K562 (cell line): ENCODE results near the gene AURKB. TPM values are rescaled to one million over a fixed set of nuclear protein-coding genes. Genes with fewer than 3 reads are reported as not detected.

ENCODE experiments used
- ATAC-seq: fragments of 200-7000 bp; cut with Tn5 transposase; 3 replicates; pipeline ENCODE4 v1.9.1; 2020; ENCODE audit warnings: moderate library complexity
- BruUV-seq: library from RNA; stranded (reverse); fragments of 400-500 nt; replicated peaks from 2 replicates; lab custom pipeline; 2021; lab: Mats Ljungman, UMichigan
- CTCF ChIA-PET: fragments of 300-600 bp; formaldehyde crosslinking; extraction: SDS; loops from one replicate; lab custom pipeline; 2021; ENCODE audit warnings: low intra/inter-chr PET ratio; lab: Yijun Ruan, JAX
- POLR2A ChIA-PET: fragments of 300-600, 350-650 bp; sonication (Branson Sonifier 250); formaldehyde crosslinking; extraction: SDS; loops from one replicate; lab custom pipeline; 2021; ENCODE audit warnings: antibody characterized with exemption, inconsistent platforms; lab: Yijun Ruan, JAX
- DNase-seq, 4 experiments: peaks; one replicate each; pipeline versions ENCODE4 v3.0.0 to v3.0.0-alpha.2; 2011 to 2018; ENCODE audit warnings: low spot score in 3 of 4, mixed read lengths in 3 of 4; ENCODE audit errors: extremely low read depth in 1 of 4
- FAIRE-seq: peaks from 2 replicates; lab custom pipeline; 2011; peaks lifted over from hg19 to GRCh38; lab: Jason Lieb, UNC
- H2AFZ ChIP-seq: 2 replicates; pipeline ENCODE4 v1.6.0; 2011; ENCODE audit warnings: low read depth, low read length, control low read depth, inconsistent platforms
- H3K27ac ChIP-seq: fragments of 200-600 bp; 3 replicates; pipeline ENCODE4 v1.8.0; 2011; ENCODE audit warnings: low read depth, mild to moderate bottlenecking, control low read depth, inconsistent platforms, low read length, moderate library complexity, mixed read lengths; ENCODE audit errors: extremely low read depth
- H3K27me3 ChIP-seq, 2 experiments: fragments of 300-600 bp in 1 of 2; 2 replicates in 1 of 2; 3 replicates in 1 of 2; pipeline versions ENCODE4 v1.6.0 to v1.8.0; 2011; ENCODE audit warnings: inconsistent platforms in 2 of 2, low read length in 2 of 2, mild to moderate bottlenecking in 1 of 2, mixed read lengths in 1 of 2, moderate library complexity in 1 of 2; ENCODE audit not compliant: control insufficient read depth in 2 of 2, insufficient read depth in 2 of 2
- H3K36me3 ChIP-seq: fragments of 300-600 bp; 3 replicates; pipeline ENCODE4 v1.8.0; 2011; ENCODE audit warnings: mild to moderate bottlenecking, low read length, inconsistent platforms; ENCODE audit not compliant: control insufficient read depth, insufficient read depth
- H3K4me1 ChIP-seq, 2 experiments: fragments of 200-600 bp in 1 of 2; replicated peaks in 1 of 2; 2 replicates in 1 of 2; 3 replicates in 1 of 2; pipeline versions ENCODE4 v1.5.1 to v1.8.0; 2011; ENCODE audit warnings: inconsistent platforms in 2 of 2, low read length in 2 of 2, mild to moderate bottlenecking in 1 of 2, mixed read lengths in 1 of 2, moderate library complexity in 1 of 2; ENCODE audit not compliant: control insufficient read depth in 2 of 2, insufficient read depth in 2 of 2
- H3K4me2 ChIP-seq: 2 replicates; pipeline ENCODE4 v1.6.1; 2011; ENCODE audit warnings: low read length, control low read depth, inconsistent platforms, mixed read lengths; ENCODE audit not compliant: insufficient read depth
- H3K4me3 ChIP-seq: fragments of 200-600 bp; sonication (generic), shearing (Covaris generic); 2 replicates; pipeline ENCODE4 v1.5.1; 2016; ENCODE audit warnings: control low read depth, inconsistent platforms
- H3K79me2 ChIP-seq: fragments of 200-600 bp; 3 replicates; pipeline ENCODE4 v1.8.0; 2011; ENCODE audit warnings: low read length, inconsistent platforms; ENCODE audit not compliant: control insufficient read depth, insufficient read depth
- H3K9ac ChIP-seq, 2 experiments: 2 replicates each; pipeline versions ENCODE4 v1.6.0 to v1.6.1; 2011; ENCODE audit warnings: low read depth in 2 of 2, low read length in 2 of 2, control low read depth in 1 of 2, inconsistent platforms in 1 of 2, mild to moderate bottlenecking in 1 of 2, mixed read lengths in 1 of 2; ENCODE audit not compliant: insufficient read depth in 1 of 2
- H3K9me1 ChIP-seq: one replicate; pipeline ENCODE4 v1.6.0; 2011; ENCODE audit warnings: inconsistent platforms, mild to moderate bottlenecking, low read length, moderate library complexity; ENCODE audit not compliant: control insufficient read depth, insufficient read depth
- H3K9me3 ChIP-seq: replicated peaks from 2 replicates; pipeline ENCODE4 v1.5.1; 2011; ENCODE audit warnings: low read depth, low read length, inconsistent platforms; ENCODE audit not compliant: control insufficient read depth, insufficient read depth
- H4K20me1 ChIP-seq: replicated peaks from 2 replicates; pipeline ENCODE4 v1.6.1; 2011; ENCODE audit warnings: low read length, inconsistent platforms, mixed read lengths; ENCODE audit not compliant: control insufficient read depth, insufficient read depth
- FOXO4 ChIP-seq: fragments of 450-650 bp; formaldehyde crosslinking; IDR thresholded peaks from 2 replicates; pipeline ENCODE4 v1.4.0; 2020; ENCODE audit warnings: mild to moderate bottlenecking, moderate library complexity
- HINFP ChIP-seq: fragments of 450-650 bp; conservative IDR thresholded peaks from 2 replicates; pipeline ENCODE4 v1.6.1; 2016; ENCODE audit warnings: missing genetic modification characterization, low read depth, mild to moderate bottlenecking, control low read depth, missing compliant biosample characterization
- HMBOX1 ChIP-seq: sonication (generic); IDR thresholded peaks from 2 replicates; pipeline ENCODE4 v1.6.1; 2016
- TSHZ1 ChIP-seq: fragments of 250-450 bp; sonication (Bioruptor Pico); IDR thresholded peaks from 2 replicates; pipeline ENCODE4 v1.4.0; 2020; ENCODE audit warnings: mild to moderate bottlenecking, moderate library complexity
- UBTF ChIP-seq, 2 experiments: IDR thresholded peaks; 2 replicates each; pipeline ENCODE4 v1.6.1; 2012; ENCODE audit warnings: improper control_type of control experiment in 2 of 2, low read depth in 2 of 2, low read length in 2 of 2, borderline replicate concordance in 1 of 2
- WGBS: fragments of 100-300 bp; shearing (Covaris generic); methylation state at CpG from one replicate; pipeline ENCODE4 v1.1.6; 2016; ENCODE audit warnings: low coverage, mixed read lengths; ENCODE audit not compliant: insufficient coverage; ENCODE audit errors: missing lambda C conversion rate; 5-methylcytosine and 5-hydroxymethylcytosine counted together
- in situ Hi-C: fragments of 300-500 bp; cut with MboI; formaldehyde crosslinking; loops from 4 replicates; pipeline ENCODE4 v1.15.0; 2018; ENCODE audit warnings: inconsistent platforms, mixed read lengths
- intact Hi-C: fragments of 100-400 bp; cut with micrococcal nuclease; formaldehyde crosslinking; loops from 2 replicates; pipeline ENCODE4 v1.14.2; 2022
- polyA plus RNA-seq, 8 experiments: library from polyadenylated mRNA; depleted of rRNA in 4 of 8; stranded (reverse) in 5 of 8; unstranded in 3 of 8; fragments of >200 nt; fragmentation: Nextera tagmentation in 2 of 8; fragmentation: Illumina TruSeq in 1 of 8; extraction: Ambion mirVana in 2 of 8; extraction: Trizol in 1 of 8; gene quantifications; 2 replicates each; pipeline versions ENCODE4 v1.2.1 to v1.2.3, GENCODE V29; 2011 to 2014; ENCODE audit warnings: inconsistent platforms in 1 of 8, missing spikeins in 1 of 8
- total RNA-seq, 7 experiments: library from RNA; depleted of rRNA in 6 of 7; stranded (reverse); fragments of >200 nt in 6 of 7; fragmentation: Illumina TruSeq in 2 of 7; extraction: Trizol in 2 of 7; gene quantifications; 2 replicates each; pipeline versions ENCODE4 v1.2.1 to v1.2.3, GENCODE V29; 2011 to 2021; ENCODE audit warnings: low replicate concordance in 1 of 7

AURKB gene
- total and polyA plus RNA-seq, 9 of the 15 experiments (the other 6 are each of a cell fraction or from before 2014, with no cell fraction given) = 27.2 to 114 (median 74.8) TPM

GRCh38 chr17:8190506-8190905 is 19.9 kb downstream of the AURKB start:
- Histone ChIP-seq H3K9me1 (no peaks in the 10 kb centered on the region), H3K27me3 (no peaks in the 10 kb centered on the region), H3K27ac (peak overlapping the region; percentile 68), H3K9ac (peak overlapping the region; percentile 49 to 52; a peak in 3 of 4 replicates), H3K36me3 (no peaks in the 10 kb centered on the region), H3K9me3 (no peaks in the 10 kb centered on the region), H3K79me2 (peaks cover 18% of the 10 kb centered on the region), H3K4me1 (peaks cover 31 to 39% of the 10 kb centered on the region in 2 experiments), H2AFZ (peak overlapping the region; percentile 85), H3K4me3 (no peak overlapping the region; the same call in 1 of the 2 replicates), H4K20me1 (peaks cover 10% of the 10 kb centered on the region), H3K4me2 (peak overlapping the region; percentile 69)
- no peak for DNase-seq
- intact Hi-C loops = loop anchor here (1.0 kb wide), 1 partner anchor 20 kb away; the partner anchor contains the start of gene AURKB
- in situ Hi-C loops = no loop called here
- POLR2A ChIA-PET = interaction anchor here (0.6 to 3.1 kb wide), 11 partner anchors 9 to 293 kb away, joined by 3 to 30 read pairs (median 5); partner anchors contain the start of genes AURKB and CTC1
- 47% methylated on average over 6 of the region's 6 CpGs for WGBS
- no peak for ATAC-seq
- no peak for FAIRE-seq
- CTCF ChIA-PET = no interaction called here
- no TSS peak for BruUV-seq
- TF ChIP-seq TSHZ1 (CRISPR knock-in tag) (no peak), FOXO4 (CRISPR knock-in tag) (no peak), HMBOX1 (0 out of 2 replicates have a peak, but pooled peaks have one; percentile 37), UBTF (IDR thresholded peaks at IDR 0.05; ENCODE audit: borderline replicate concordance in 1 of 2, low read depth in 2 of 2, low read length in 2 of 2) (0 out of 4 replicates have a peak, but pooled peaks of 1 of the 2 experiments have one; percentile 25), HINFP (no peak)
